HEK293 (cell line): ENCODE measurements around the gene BAZ1A.

Source experiments
- CTCF ChIA-PET: fragments of 350-600 bp; formaldehyde crosslinking; extraction: SDS; loops from one replicate; lab custom pipeline; 2021; ENCODE audit warnings: antibody characterized with exemption; lab: Yijun Ruan, JAX
- POLR2A ChIA-PET: fragments of 300-600 bp; formaldehyde crosslinking; extraction: SDS; loops from one replicate; lab custom pipeline; 2020; ENCODE audit warnings: antibody characterized with exemption, inconsistent platforms; lab: Yijun Ruan, JAX
- H3K27ac ChIP-seq: fragments of 200-500 bp; sonication (Bioruptor generic); 2 replicates; pipeline ENCODE4 v1.5.1; 2014; ENCODE audit warnings: low read depth, low read length, control low read depth, inconsistent platforms; ENCODE audit errors: extremely low read depth
- H3K36me3 ChIP-seq, 2 experiments: fragments of 200-500 bp in 1 of 2; sonication (Bioruptor generic) in 1 of 2; 1 replicate in 1 of 2; 2 replicates in 1 of 2; pipeline ENCODE4 v1.5.1; 2014 to 2017; ENCODE audit warnings: inconsistent platforms in 2 of 2, low read length in 2 of 2; ENCODE audit not compliant: control insufficient read depth in 2 of 2, insufficient read depth in 1 of 2
- H3K4me1 ChIP-seq: fragments of 200-500 bp; sonication (Bioruptor generic); 2 replicates; pipeline ENCODE4 v1.5.1; 2014; ENCODE audit warnings: mild to moderate bottlenecking, low read length, inconsistent platforms; ENCODE audit not compliant: control insufficient read depth, insufficient read depth
- H3K4me3 ChIP-seq: 2 replicates; pipeline ENCODE4 v1.5.1; 2011; ENCODE audit warnings: low read depth, mild to moderate bottlenecking, control low read depth, low read length, moderate library complexity
- H3K9me3 ChIP-seq: fragments of 200-500 bp; sonication (Bioruptor generic); 2 replicates; pipeline ENCODE4 v1.5.1; 2014; ENCODE audit warnings: low read depth, low read length, inconsistent platforms; ENCODE audit not compliant: control insufficient read depth, insufficient read depth
- BCL6B ChIP-seq: fragments of 450-650 bp; formaldehyde crosslinking; IDR thresholded peaks from 2 replicates; pipeline ENCODE4 v1.5.1; 2017; ENCODE audit warnings: missing biosample characterization, missing genetic modification characterization
- GLI2 ChIP-seq: fragments of 450-650 bp; formaldehyde crosslinking; IDR thresholded peaks from 2 replicates; pipeline ENCODE4; 2017; ENCODE audit warnings: missing biosample characterization, missing genetic modification characterization, low read depth, borderline replicate concordance
- HOXC10 ChIP-seq: sonication (generic); formaldehyde crosslinking; IDR thresholded peaks from 2 replicates; pipeline ENCODE4 v1.8.1; 2023; ENCODE audit warnings: mild to moderate bottlenecking, missing genetic modification reagents
- OSR2 ChIP-seq: fragments of 450-650 bp; formaldehyde crosslinking; IDR thresholded peaks from 2 replicates; pipeline ENCODE4 v1.5.1; 2016; ENCODE audit warnings: missing biosample characterization, missing genetic modification characterization
- OVOL3 ChIP-seq: fragments of 450-650 bp; formaldehyde crosslinking; IDR thresholded peaks from 2 replicates; pipeline ENCODE4 v1.5.1; 2016; ENCODE audit warnings: missing biosample characterization, missing genetic modification characterization
- TCF7L2 ChIP-seq: IDR thresholded peaks from 2 replicates; pipeline ENCODE4 v1.6.1; 2011; ENCODE audit warnings: low read depth, mild to moderate bottlenecking, inconsistent platforms, low read length, moderate library complexity, borderline replicate concordance
- ZBTB11 ChIP-seq: fragments of 450-650 bp; formaldehyde crosslinking; conservative IDR thresholded peaks from 2 replicates; pipeline ENCODE4 v1.5.1; 2016; ENCODE audit warnings: low read depth, missing biosample characterization, missing genetic modification characterization
- ZBTB17 ChIP-seq: fragments of 450-650 bp; formaldehyde crosslinking; IDR thresholded peaks from 2 replicates; pipeline ENCODE4 v1.5.1; 2016; ENCODE audit warnings: missing biosample characterization, missing genetic modification characterization
- ZNF146 ChIP-seq: fragments of 450-650 bp; formaldehyde crosslinking; IDR thresholded peaks from 2 replicates; pipeline ENCODE4 v1.5.1; 2016; ENCODE audit warnings: missing biosample characterization, missing genetic modification characterization
- ZNF184 ChIP-seq: fragments of 450-650 bp; IDR thresholded peaks from 2 replicates; pipeline ENCODE4 v1.5.1; 2018; ENCODE audit warnings: missing biosample characterization, mild to moderate bottlenecking, missing genetic modification characterization
- ZNF362 ChIP-seq: fragments of 450-650 bp; formaldehyde crosslinking; IDR thresholded peaks from 2 replicates; pipeline ENCODE4 v1.5.1; 2016; ENCODE audit warnings: missing biosample characterization, missing genetic modification characterization
- ZNF37A ChIP-seq: fragments of 450-650 bp; IDR thresholded peaks from 2 replicates; pipeline ENCODE4 v1.5.1; 2018; ENCODE audit warnings: missing biosample characterization, missing genetic modification characterization
- ZNF514 ChIP-seq: fragments of 450-650 bp; formaldehyde crosslinking; IDR thresholded peaks from 2 replicates; pipeline ENCODE4 v1.5.1; 2016; ENCODE audit warnings: missing biosample characterization, missing genetic modification characterization
- ZNF521 ChIP-seq: fragments of 450-650 bp; formaldehyde crosslinking; IDR thresholded peaks from 2 replicates; pipeline ENCODE4 v1.5.1; 2017; ENCODE audit warnings: missing biosample characterization, mild to moderate bottlenecking, missing genetic modification characterization
- ZNF529 ChIP-seq: fragments of 450-650 bp; formaldehyde crosslinking; IDR thresholded peaks from 2 replicates; pipeline ENCODE4 v1.5.1; 2017; ENCODE audit warnings: missing genetic modification characterization, missing biosample characterization; ENCODE audit not compliant: insufficient replicate concordance
- ZNF561 ChIP-seq: fragments of 450-650 bp; IDR thresholded peaks from 2 replicates; pipeline ENCODE4 v1.5.1; 2018; ENCODE audit warnings: missing biosample characterization, missing genetic modification characterization, borderline replicate concordance
- ZNF580 ChIP-seq: fragments of 450-650 bp; formaldehyde crosslinking; IDR thresholded peaks from 2 replicates; pipeline ENCODE4 v1.5.1; 2016; ENCODE audit warnings: missing biosample characterization, missing genetic modification characterization
- ZNF585B ChIP-seq: fragments of 450-650 bp; formaldehyde crosslinking; IDR thresholded peaks from 2 replicates; pipeline ENCODE4 v1.5.1; 2016; ENCODE audit warnings: missing biosample characterization, missing genetic modification characterization
- ZNF600 ChIP-seq: fragments of 450-650 bp; formaldehyde crosslinking; IDR thresholded peaks from 2 replicates; pipeline ENCODE4 v1.5.1; 2016; ENCODE audit warnings: missing biosample characterization, missing genetic modification characterization
- ZNF629 ChIP-seq: fragments of 450-650 bp; formaldehyde crosslinking; IDR thresholded peaks from 2 replicates; pipeline ENCODE4 v1.5.1; 2017; ENCODE audit warnings: missing biosample characterization, missing genetic modification characterization
- ZNF776 ChIP-seq: fragments of 450-650 bp; formaldehyde crosslinking; IDR thresholded peaks from 2 replicates; pipeline ENCODE4 v1.5.0; 2017; ENCODE audit warnings: missing biosample characterization, missing genetic modification characterization, borderline replicate concordance
- ZNF837 ChIP-seq: fragments of 450-650 bp; formaldehyde crosslinking; IDR thresholded peaks from 2 replicates; pipeline ENCODE4 v1.5.1; 2016; ENCODE audit warnings: missing biosample characterization, missing genetic modification characterization
- ZSCAN4 ChIP-seq: fragments of 450-650 bp; formaldehyde crosslinking; IDR thresholded peaks from 2 replicates; pipeline ENCODE4 v1.5.1; 2017; ENCODE audit warnings: missing biosample characterization, missing genetic modification characterization

BAZ1A gene

GRCh38 chr14:34824826-34825225, 50.3 kb downstream of the BAZ1A start:
- H3K9me3 ChIP-seq: no peaks in the 10 kb centered on the region; the same call in 1 of the 2 replicates
- CTCF ChIA-PET: no interaction called here
- TF ChIP-seq ZNF776 (tag by site-specific recombination): no peak
- TF ChIP-seq, all 188 proteins: peak for 0
- Histone ChIP-seq H3K27ac (peak overlapping the region; percentile 42; the same call in 1 of the 2 replicates), H3K4me1 (no peaks in the 10 kb centered on the region), H3K36me3 (peaks cover 29 to 33% of the 10 kb centered on the region in 2 experiments; a peak in 2 of 3 replicates), H3K4me3 (no peak overlapping the region)
- POLR2A ChIA-PET: no interaction called here

GRCh38 chr14:34824256-34824655, 50.9 kb downstream of the BAZ1A start:
- Histone ChIP-seq H3K4me3 (no peak overlapping the region), H3K36me3 (peaks cover 33 to 35% of the 10 kb centered on the region in 2 experiments)
- CTCF ChIA-PET: interaction anchor here (0.6 kb wide), 1 partner anchor 101 kb away, joined by 3 read pairs; no protein-coding TSS in a partner anchor

GRCh38 chr14:34817768-34818167, 57.4 kb downstream of the BAZ1A start:
- Histone ChIP-seq H3K4me3 (no peak overlapping the region), H3K36me3 (peaks cover 18 to 28% of the 10 kb centered on the region in 2 experiments), H3K27ac (no peak overlapping the region), H3K4me1 (no peaks in the 10 kb centered on the region), H3K9me3 (no peaks in the 10 kb centered on the region)
- TF ChIP-seq ZNF514 (tag by site-specific recombination) (no peak), ZNF521 (tag by site-specific recombination) (no peak), HOXC10 (CRISPR knock-in tag) (no peak), ZNF585B (tag by site-specific recombination) (no peak), OSR2 (no peak), ZNF629 (tag by site-specific recombination) (no peak), ZNF600 (tag by site-specific recombination) (no peak), TCF7L2 (no peak), OVOL3 (tag by site-specific recombination) (no peak), ZNF580 (tag by site-specific recombination) (no peak), ZNF529 (no peak), ZNF837 (tag by site-specific recombination) (no peak), ZBTB11 (tag by site-specific recombination) (no peak), GLI2 (tag by site-specific recombination) (no peak), ZNF37A (no peak), ZNF561 (no peak), ZSCAN4 (tag by site-specific recombination) (no peak)
- CTCF ChIA-PET: no interaction called here
- POLR2A ChIA-PET: no interaction called here

More at GRCh38 chr14:34824256-34824655, 50.9 kb downstream of the BAZ1A start:
- Histone ChIP-seq H3K27ac (peak overlapping the region; percentile 42; the same call in 1 of the 2 replicates), H3K9me3 (no peaks in the 10 kb centered on the region), H3K4me1 (no peaks in the 10 kb centered on the region)
- TF ChIP-seq ZNF146 (tag by site-specific recombination): no peak
- TF ChIP-seq ZNF362: 0 out of 2 replicates have a peak, but pooled peaks have one; percentile 27
- no peak for TF ChIP-seq BCL6B (tag by site-specific recombination)
- TF ChIP-seq ZNF184 (tag by site-specific recombination): no peak
- TF ChIP-seq ZBTB17 (tag by site-specific recombination): no peak
- TF ChIP-seq OSR2: no peak
- no peak for TF ChIP-seq GLI2 (tag by site-specific recombination)
- POLR2A ChIA-PET: no interaction called here
